ENCODE results near the gene PNPLA8. TPM values are rescaled to one million over a fixed set of nuclear protein-coding genes. Genes with fewer than 3 reads are reported as not detected.
"Not testable (repeated sequence)": the region's sequence is repeated elsewhere in the genome, so short reads cannot be mapped to it uniquely, and the experiment has no call there.

The PNPLA8 gene
- total RNA-seq, 3 donors from 2014 or later = 20.8 to 32.3 (median 23.4) TPM

GRCh38 chr7:108557617-108558016 lies 31.7 kb upstream of the PNPLA8 start:
- DNase-seq (no peak), ATAC-seq (no peak)
- Histone ChIP-seq H3K36me3 (ENCODE audit: low read depth) (no peaks in the 10 kb centered on the region), H3K9me3 (peaks cover 20% of the 10 kb centered on the region), H3K4me1 (ENCODE audit: low read depth) (no peaks in the 10 kb centered on the region), H3K4me3 (no peak overlapping the region)
- intact Hi-C loops (cut with DNase I, micrococcal nuclease) = no loop called here
- TF ChIP-seq CTCF (IDR thresholded peaks at IDR 0.05) = no peak

- intact Hi-C loops (cut with DNase I, micrococcal nuclease) = no loop called here
- ATAC-seq = no peak
- no peaks in the 10 kb centered on the region for H3K4me1 ChIP-seq (ENCODE audit: low read depth)
- H3K9me3 ChIP-seq = peaks cover 20% of the 10 kb centered on the region
- no peak for DNase-seq
- no peak for TF ChIP-seq CTCF (IDR thresholded peaks at IDR 0.05)
- no peaks in the 10 kb centered on the region for H3K36me3 ChIP-seq (ENCODE audit: low read depth)
- H3K4me3 ChIP-seq = no peak overlapping the region
These were observed 31.3 kb upstream of the PNPLA8 start for GRCh38 chr7:108557191-108557590.

GRCh38 chr7:108556665-108557064 lies 30.7 kb upstream of the PNPLA8 start:
- H3K36me3 ChIP-seq (ENCODE audit: low read depth); DNase-seq; H3K4me1 ChIP-seq (ENCODE audit: low read depth); ATAC-seq; intact Hi-C loops (cut with DNase I, micrococcal nuclease); H3K4me3 ChIP-seq: not testable (repeated sequence)
- H3K9me3 ChIP-seq = peaks cover 20% of the 10 kb centered on the region

GRCh38 chr7:108548141-108548896 lies 22.4 kb upstream of the PNPLA8 start:
- intact Hi-C loops (cut with DNase I, micrococcal nuclease); ATAC-seq: not testable (repeated sequence)

GRCh38 chr7:108541478-108541877 lies 15.5 kb upstream of the PNPLA8 start:
- Histone ChIP-seq H3K4me1 (ENCODE audit: low read depth) (no peaks in the 10 kb centered on the region), H3K36me3 (ENCODE audit: low read depth) (no peaks in the 10 kb centered on the region), H3K9me3 (no peaks in the 10 kb centered on the region), H3K4me3 (no peak overlapping the region)
- DNase-seq (no peak), ATAC-seq (no peak)
- intact Hi-C loops (cut with DNase I, micrococcal nuclease) = no loop called here
- no peak for TF ChIP-seq CTCF (IDR thresholded peaks at IDR 0.05)

More at GRCh38 chr7:108548141-108548896, 22.4 kb upstream of the PNPLA8 start:
- H3K9me3 ChIP-seq; H3K4me1 ChIP-seq (ENCODE audit: low read depth); H3K4me3 ChIP-seq; H3K36me3 ChIP-seq (ENCODE audit: low read depth); DNase-seq: not testable (repeated sequence)

GRCh38 chr7:108538685-108539084 lies 12.8 kb upstream of the PNPLA8 start:
- H3K4me3 ChIP-seq; DNase-seq; ATAC-seq; H3K36me3 ChIP-seq (ENCODE audit: low read depth); intact Hi-C loops (cut with DNase I, micrococcal nuclease); H3K4me1 ChIP-seq (ENCODE audit: low read depth); H3K9me3 ChIP-seq: not testable (repeated sequence)

GRCh38 chr7:108538236-108538635 lies 12.3 kb upstream of the PNPLA8 start:
- H3K4me1 ChIP-seq (ENCODE audit: low read depth); ATAC-seq; H3K9me3 ChIP-seq; DNase-seq; H3K4me3 ChIP-seq; H3K36me3 ChIP-seq (ENCODE audit: low read depth); intact Hi-C loops (cut with DNase I, micrococcal nuclease): not testable (repeated sequence)

GRCh38 chr7:108537229-108537628 lies 11.3 kb upstream of the PNPLA8 start:
- TF ChIP-seq CTCF (IDR thresholded peaks at IDR 0.05) = no peak
- Histone ChIP-seq H3K4me3 (no peak overlapping the region), H3K36me3 (ENCODE audit: low read depth) (no peaks in the 10 kb centered on the region), H3K4me1 (ENCODE audit: low read depth) (no peaks in the 10 kb centered on the region), H3K9me3 (no peaks in the 10 kb centered on the region)
- intact Hi-C loops (cut with DNase I, micrococcal nuclease) = no loop called here
- no peak for ATAC-seq
- no peak for DNase-seq

All from mucosa of descending colon (tissue), 3 donors.